Right cardiac atrium (tissue), 5 donors: Measurements from ENCODE around the gene STX18. TPM values are rescaled to one million over a fixed set of nuclear protein-coding genes. Genes with fewer than 3 reads are reported as not detected.

Source experiments
- polyA plus RNA-seq: library from polyadenylated mRNA; stranded (reverse); fragments of 200-250 nt; gene quantifications from one replicate; pipeline ENCODE4 v1.2.3, GENCODE V29; 2013
- total RNA-seq, 4 donors: library from RNA; stranded (reverse); fragmentation: NEBNext Ultra II Directional; extraction: Animal tissue kit (Norgen Biotek cat#: 25700); gene quantifications; one replicate each; pipeline ENCODE4 v1.2.1, GENCODE V29; 2021
- donor health status: healthy with polysubstance abuse.
- donor health status: DM: no; HTN: yes; CAD: no.
- donor health status: DM: no; HTN: no; CAD: no.
- donor health status: DM: no; HTN: yes; CAD: no; lungs with severe emphysema.
- donor health status: DM: yes; HTN: yes; CAD: no.

The STX18 gene
- total and polyA plus RNA-seq, 5 donors: 14.9 to 25.9 (median 17.0) TPM

Other genes starting within 250 kb of the STX18 start
- 10 to 100 TPM in 1 of 4 donors, 1 to 10 TPM in 3; 6.2 to 16.2 (median 7.5) TPM for gene NSG1, start 154.9 kb downstream of the STX18 start, total RNA-seq
- gene NSG1, start 154.9 kb downstream of the STX18 start, polyA plus RNA-seq: 4.9 TPM